HG03039 (cell line): ENCODE data around the gene CFI.
A peak's percentile ranks its signal among the peaks of the same experiment; 100 is the strongest.

ENCODE experiments used
- ATAC-seq: cut with Tn5 transposase; IDR thresholded peaks from one replicate; pipeline ENCODE4 v1.9.1; 2021; ENCODE audit warnings: mild to moderate bottlenecking, moderate library complexity; ENCODE audit not compliant: unreplicated experiment

Gene CFI

DNA sequence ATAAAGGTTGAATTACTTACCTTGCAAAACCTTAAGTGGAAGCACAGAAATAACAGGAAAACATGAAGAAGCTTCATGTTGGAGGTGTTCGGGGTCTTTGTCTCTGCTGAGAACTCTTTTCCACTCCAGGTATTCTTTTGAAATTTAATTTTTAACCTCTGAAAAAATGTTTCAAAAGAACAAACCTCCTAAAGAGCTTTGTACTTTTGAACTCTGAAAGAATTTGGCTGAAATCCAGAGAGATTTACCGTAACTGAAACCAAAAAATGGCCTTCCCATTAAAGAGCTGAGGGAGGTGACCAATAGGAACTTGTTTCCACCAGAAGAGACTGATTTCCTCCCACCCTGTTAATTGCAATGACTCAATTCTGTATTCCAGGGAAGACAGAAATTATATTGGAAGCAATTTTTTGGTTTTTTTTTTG, at the start of gene CFI:
TSS of gene CFI (minus strand) at position 105 of the 425 bp plus-strand sequence. CDS start at position 77, 28 bp downstream.
- ATAC-seq, result no peak

DNA sequence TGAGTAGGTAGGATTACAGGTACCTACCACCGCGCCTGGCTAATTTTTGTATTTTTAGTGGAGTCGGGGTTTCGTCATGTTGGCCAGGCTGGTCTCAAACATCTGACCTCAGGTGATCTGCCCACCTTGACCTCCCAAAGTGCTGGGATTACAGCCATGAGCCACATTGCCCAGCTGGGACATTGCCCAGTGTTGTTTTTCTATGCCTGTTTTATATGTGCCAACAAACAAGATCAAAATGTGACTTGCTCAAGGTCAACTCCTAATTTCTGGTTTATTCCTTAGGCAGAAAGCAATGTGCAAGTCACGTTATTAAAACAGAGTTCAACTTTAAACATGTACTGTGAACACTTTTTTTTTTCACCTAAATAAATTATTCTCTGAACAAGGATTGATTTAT, 48.8 kb upstream of the CFI start:
- ATAC-seq, result no peak

DNA sequence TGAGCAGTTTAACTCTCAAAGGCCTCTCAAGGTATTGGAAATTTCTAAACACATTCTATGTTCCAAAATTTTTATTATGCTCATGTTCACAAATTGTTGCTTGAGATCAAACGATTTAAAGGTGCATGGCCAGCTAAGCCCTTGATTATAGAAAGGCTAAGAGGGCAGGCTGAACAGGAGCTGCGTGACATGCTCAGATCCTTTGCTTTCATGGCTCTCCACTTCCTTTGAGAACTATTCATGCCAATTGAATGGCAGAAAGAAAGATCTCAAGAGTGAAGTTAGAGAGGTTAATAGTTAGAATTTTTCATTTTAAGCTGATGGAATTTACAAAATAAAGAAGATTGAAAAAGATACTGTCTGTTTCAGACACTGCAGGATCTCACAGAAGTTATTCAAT, 46.7 kb upstream of the CFI start:
- no peak for ATAC-seq

DNA sequence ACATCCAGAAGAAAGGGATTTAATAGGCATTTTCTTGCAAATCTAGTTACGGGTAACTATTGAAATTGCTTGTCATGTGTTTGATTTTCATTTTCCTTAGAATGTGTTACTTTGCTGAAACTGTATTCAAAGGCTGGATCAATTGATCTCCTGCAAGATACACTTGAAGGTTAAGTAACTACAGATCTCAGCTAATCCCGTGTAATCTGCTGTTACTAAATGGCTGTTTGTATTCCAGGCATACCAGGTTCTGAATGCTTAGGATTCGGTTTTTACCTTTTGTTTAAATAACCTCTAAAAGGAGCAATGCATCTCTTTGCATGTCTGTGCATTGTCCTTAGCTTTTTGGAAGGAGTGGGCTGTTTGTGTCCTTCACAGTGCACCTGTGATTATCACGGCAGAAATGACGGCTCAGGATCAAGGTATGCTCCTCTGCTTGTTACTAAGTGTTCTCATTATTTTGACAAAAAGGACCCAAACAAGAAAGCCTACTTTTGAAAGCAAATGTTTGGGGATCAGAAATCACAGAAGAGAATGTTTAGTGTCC, 46.2 kb upstream of the CFI start, which contains the start of gene LRIT3:
TSS of gene LRIT3 (plus strand) at position 212 of the 547 bp plus-strand sequence. CDS start at position 307, 95 bp downstream.
- ATAC-seq, result no peak

DNA sequence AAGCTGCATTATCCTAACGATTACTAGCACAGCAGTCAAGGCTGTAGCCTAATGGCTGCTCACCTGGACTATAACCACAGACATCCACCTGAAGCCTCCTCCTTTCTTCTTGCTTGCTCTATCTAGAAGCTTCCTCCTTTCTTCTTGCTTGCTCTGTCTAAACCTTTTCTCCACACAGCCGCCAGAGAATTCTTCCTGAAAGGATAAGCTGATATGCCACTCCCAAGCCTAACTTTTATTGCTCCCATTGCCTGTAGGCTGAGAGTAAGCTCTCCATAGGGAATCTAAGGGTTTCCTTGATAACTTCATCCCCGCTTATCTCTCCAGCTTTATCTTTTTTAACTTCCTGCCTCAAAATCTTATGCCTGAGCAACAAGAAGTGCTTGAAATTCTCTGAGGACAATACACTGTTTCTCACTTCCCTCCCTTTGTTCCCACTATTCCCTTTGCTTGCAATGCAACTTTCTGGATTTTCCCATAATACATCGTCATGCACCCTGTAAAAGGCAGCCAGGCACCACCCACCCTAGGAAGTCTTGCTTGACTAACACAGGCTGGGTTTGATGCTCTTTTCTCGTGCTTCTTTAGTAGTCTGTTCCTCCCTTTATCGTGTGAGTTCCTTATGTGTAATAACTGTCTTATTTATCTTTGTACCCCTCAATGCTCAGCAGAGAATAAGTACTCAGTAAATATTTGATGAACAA, 44.7 kb upstream of the CFI start:
- no peak for ATAC-seq

DNA sequence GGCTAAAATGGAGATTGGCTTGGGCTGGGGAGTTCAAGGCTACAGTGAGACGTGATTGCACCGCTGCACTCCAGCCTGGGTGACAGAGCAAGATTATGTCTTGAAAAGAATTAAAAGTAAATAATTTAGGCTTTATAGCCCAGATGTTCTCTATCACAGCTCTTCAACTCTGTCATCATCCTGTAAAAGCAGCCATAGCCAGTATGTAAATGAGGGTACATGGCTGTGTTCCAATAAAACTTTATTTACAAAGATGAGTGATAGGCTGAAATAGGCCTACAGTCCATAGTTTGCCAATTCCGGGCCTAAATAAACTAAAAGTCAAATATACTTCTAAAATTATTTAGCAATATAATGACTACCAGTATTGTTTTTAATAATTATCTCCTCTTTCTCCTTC, 35.2 kb upstream of the CFI start:
- ATAC-seq, result no peak

DNA sequence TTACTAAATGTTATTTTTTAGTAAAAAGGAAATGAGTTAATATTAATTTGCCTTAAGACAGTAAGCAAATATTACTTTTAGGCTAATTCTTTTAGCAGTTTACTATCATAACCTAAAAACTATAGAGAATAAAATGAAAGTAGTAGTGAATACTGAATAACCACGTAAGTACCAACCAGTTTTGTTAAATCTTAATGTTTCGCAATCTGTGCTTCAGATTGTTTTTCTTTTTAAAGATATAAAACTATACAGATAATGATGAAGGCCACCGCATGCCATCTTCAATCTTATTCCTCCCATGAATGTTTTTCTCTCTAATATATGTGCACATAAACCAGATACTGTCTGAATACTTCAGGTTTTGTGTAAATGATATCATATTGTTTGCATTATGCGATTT, 32.0 kb upstream of the CFI start:
- ATAC-seq, result no peak

DNA sequence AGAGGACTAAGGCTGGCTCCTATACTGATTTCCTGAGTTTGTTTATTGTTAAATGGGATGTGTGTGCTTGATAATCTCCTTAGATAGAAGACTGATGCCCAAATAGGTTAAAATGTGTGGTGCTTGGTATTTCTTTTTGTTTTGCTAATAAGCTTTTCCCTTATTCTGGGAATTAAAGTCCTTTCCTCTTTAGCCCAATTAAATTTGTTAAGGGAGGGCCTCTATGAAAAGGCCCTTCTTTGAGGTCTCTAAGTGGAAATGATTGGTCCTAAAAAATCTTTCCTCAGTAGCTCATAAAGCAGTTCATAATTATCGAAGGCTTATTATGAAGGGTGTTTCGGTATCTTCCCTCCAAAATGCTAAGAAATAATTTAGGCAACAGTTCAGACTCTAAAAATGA, 25.9 kb upstream of the CFI start, which contains the start of gene RRH:
TSS of gene RRH (plus strand) at position 301 of the 400 bp plus-strand sequence. CDS start at position 357, 56 bp downstream.
- ATAC-seq, result no peak

DNA sequence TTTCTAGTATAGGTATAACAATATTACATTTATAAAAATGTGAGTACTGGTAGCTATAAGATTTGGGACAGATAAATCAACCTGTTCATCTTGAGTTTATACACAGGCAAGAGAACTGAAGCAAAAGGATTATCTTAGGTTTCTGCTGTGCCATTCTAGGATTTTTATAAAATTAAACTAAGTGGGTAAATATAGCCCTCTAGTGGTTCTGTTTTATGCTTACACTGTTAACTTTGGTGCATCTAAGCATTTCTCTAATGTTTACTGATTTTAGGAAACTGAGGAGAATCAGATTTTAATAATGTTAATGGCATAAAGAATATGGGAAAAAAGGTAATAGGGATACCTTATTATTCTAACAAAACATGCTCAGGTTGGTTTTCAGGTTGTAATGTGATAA, 24.9 kb upstream of the CFI start:
- no peak for ATAC-seq

DNA sequence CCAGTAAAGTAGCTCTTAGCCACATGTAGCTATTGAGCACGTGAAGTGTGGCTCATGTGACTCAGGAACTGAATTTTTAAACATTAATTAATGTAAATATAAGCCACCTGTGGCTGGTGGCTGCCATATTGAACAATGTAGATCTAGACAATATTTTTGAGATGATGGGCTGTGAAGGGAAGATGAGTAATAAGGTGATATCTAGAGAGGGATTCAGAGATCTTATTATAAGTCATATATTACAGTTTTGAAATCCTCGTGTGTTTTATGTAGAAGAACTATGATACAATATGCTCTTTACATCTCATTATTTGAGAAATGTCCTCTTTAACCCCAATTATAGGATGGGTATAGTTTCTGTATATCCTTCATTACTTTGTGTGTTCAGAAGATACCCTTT, 19.4 kb upstream of the CFI start:
- no peak for ATAC-seq

DNA sequence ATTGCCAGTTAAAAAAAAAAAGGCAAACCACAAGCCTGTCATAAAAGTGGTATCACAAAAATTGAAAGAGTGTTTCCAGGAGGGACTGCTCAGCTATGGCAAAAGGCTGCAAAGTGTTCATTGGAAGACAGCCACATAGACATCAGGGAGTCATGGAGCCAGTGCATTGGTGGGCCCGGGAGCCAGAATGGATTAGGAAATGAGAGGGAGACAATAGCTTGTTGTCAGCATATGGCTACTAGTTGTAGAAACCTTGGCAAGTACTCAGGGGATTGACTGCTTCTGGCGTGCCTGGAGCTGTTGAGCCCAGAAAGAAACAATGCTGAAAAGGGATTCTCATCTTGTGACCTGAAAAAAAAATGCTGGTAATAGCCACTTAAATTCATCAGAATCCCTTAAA, 18.8 kb upstream of the CFI start:
- no peak for ATAC-seq

DNA sequence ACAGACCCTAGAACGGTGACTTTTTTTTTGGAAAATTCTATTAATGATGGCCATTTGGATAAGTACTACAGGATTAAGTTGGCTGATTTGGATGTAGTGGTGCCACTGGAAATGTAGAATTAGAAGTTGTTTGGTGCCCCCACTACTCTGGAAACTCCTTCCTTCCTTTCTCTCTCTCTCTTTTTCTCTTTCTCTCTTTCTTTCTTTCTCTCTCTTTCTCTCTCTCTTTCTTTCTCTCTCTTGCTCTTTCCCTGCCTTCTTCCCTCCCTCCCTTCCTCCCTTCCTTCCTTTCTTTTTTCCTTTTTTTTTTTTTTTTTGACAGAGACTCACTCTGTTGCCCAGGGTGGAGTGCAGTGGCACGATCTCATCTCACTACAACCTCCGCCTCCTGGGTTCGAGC, 16.5 kb upstream of the CFI start:
- no peak for ATAC-seq

DNA sequence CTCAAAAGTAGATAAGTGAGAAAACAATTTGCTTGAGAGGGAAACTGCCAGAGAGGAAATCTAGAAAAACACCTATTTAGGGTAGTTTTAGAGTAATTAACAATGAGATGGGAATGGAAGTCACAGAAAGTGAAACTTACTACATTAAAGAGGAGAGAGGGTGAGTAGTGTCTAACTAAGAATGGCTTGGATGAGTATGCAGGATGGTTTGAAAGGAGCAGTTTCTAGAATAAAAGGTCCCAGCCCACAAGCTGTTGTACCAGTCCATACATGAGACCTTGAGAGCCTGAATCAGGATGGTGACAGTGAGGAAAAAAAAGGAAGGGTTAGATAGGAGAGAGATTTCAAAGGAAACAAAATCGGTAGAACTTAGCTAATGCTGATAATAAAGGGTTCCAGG, 15.1 kb upstream of the CFI start:
- no peak for ATAC-seq

DNA sequence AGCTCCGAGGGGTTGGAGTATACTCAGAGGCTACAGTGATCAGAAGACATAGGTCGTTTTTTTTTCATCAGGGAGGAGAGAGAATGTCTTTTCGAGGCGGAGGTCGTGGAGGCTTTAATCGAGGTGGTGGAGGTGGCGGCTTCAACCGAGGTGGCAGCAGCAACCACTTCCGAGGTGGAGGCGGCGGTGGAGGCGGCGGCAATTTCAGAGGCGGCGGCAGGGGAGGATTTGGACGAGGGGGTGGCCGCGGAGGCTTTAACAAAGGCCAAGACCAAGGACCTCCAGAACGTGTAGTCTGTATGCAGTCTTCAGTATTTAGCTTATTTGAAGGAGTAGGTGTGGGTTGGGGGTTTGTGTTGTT, 14.3 kb upstream of the CFI start:
- no peak for ATAC-seq

DNA sequence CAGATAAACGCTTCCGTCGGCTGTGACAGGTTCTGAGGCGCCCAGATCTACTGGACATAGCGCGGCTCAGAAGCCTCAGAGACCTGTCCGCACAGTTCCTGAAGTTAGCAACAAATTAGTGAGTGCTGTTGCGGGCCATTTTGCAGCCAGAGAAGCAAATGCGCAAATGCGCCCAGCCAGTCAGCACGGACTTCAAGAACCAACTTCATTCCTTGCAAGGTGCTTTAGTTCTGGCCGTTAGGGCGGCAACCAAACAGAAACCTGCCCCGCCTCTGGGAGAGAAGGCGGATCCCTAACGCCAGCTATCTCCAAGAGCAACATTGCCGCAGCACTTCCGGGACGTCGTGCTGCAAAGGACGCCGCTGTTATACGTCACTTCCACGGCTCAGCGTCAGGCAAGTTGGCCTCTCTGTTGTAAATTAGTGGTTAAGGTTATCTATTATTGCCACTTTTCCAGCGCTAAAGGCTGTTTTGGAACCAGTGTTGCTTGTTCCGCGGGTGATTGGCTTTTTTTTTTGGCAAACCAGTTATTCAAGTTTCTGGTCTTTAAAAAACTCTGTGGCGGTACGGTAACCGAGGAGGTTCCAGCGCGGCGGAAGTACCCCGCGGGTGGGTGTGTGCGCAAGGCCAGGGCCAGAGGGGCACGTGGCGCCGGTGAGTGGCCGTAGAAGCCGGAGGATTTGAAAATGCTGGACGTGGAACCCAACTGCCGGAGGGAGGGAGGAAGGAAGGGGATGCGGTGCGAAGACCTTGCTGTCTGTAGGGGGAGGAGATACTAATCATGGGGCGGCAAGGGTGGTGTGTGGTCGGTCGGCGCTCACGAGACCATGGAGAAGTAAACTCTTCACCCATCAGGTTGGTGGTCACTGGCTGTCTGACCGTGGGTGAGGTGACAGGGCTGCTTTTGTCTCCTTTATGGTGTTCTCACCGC, 13.6 kb upstream of the CFI start, which contains the start of gene GAR1:
TSS of gene GAR1 (plus strand) at position 612 of the 931 bp plus-strand sequence. CDS start 403 bp downstream, outside the sequence.
- peak; percentile 100 for ATAC-seq

DNA sequence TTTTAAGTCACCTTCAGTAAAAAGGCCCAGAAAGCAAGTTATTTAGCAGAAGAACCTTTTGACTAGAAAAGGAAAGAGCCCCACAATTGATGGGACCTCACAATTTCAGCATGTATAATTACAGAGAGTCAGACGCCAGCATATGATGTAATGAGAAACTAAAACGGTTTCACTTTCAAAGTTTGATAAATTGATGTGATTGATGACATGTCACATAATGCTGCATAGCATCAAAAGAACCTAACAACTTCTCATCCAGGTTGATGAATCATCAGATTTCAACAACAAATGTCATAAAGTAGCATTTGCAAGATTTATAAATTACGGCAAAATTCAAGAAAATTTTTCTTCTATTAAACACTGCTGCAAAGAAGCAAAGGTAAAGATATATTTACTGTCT, 9.9 kb upstream of the CFI start:
- no peak for ATAC-seq

DNA sequence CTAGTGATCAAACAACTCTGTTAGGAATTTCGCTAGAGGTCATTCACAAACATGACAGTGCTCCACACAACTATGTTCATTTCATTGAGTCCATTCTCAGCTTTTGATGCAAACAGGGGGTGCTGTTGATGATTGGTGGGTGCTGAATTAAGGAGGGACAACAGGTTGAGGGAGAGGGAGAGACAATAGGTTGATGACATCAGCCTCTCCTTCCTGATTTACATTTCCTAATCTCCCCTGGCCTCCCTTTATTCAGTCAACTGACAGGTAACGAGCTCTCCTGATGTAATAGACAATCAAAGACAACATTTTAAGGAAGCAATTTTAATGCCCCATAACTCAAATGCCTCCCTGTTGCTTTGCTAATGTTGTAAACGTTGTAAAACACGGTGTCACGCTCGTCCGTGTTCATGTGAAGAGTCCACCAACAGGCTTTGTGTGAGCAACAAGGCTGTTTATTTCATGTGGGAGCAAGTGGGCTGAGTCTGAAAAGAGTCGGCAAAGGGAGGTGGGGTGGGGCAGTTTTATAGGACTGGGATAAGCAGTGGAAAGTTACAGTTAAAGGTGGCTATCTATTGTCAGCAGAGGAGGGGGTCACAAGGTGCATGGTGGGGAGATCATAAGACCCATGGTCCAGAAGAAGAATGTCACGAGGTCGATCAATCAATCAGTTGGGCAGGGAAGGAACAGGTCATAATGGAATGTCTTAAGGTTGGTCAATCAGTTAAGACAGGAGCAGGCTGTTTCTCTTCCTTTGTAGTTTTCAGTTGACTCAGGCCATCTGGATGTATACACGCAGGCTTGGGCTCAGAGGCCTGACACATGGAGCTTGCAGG, 9.0 kb upstream of the CFI start:
- ATAC-seq, result no peak

DNA sequence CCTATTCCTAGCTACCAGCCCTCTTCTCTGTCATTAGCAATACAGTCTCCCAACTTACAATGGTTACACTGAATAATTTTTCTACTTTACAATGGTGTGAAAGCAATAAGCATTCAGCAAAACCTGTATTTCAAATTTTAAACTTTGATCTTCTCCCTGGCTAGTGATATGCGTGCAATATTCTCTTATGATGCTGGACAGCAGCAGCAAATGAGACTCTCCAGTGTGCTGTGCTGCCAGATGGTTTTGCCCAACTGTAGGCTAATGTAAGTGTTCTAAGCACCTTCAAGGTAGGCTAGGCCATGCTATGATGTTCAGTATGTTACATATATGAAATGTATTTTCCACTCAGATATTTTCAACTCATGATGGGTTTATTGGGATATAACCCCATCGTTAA, 7.9 kb upstream of the CFI start:
- no peak for ATAC-seq

DNA sequence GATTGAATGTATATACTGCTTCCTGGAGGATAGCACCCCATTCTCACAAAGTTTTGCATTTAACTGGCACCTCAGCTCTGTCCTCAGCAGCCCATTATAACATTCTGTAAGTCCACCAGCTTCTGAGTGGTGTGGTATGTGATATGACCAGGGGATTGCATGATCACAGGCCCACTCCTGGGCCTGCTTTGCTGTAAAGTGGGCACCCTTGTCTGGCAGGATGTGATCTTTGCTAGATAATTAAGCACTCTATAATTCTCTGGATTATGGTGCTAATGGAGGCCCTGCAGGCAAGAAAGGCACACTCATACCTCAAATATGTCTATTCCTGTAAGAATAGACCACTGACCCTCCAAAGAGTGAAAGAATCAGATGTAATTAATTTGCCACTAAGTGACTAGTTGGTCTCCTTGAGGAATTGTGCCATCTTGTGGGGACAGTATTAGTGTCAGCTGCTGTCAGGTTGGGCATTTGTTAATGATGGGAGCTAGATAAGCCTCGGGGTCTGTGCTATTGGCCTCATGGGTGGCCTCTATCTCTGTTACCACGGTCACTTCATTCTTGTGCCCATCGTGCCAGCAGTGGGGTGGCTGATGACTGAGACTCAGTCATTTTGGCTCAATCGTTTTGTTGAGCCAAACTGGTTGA, 2.2 kb upstream of the CFI start:
- no peak for ATAC-seq

DNA sequence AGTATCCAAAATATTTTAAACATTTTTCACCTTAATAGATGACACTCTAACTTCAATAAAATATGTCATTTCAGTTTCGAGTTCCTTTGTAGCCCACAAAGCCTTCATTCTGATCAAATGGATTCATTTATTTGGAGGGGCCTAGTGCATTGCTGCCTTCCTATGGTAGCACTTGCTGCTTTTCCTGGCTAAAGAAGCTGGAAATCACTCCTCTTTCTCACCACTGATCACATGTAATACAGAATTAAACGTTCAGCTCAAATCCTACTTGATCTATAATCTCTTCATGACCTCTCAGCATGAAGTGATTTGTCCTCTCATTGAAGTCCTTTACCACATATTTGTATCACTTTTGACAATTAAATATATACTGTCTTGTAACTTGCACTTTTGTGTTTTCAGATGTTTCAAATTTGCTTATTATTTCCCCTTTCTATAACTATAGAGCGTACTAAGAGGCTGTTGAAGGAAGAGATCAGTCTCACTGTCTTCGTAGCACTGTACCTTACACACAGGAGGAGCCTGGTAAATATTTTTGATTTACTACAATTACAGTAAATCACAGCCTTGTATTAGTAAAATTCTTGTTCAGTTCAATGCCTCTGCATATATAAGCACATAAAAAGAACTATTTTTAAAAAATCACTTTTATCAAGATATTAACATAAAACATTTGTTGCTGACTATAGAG, 555 bp downstream of the CFI start:
- ATAC-seq, result no peak
